Endothelial cell of umbilical vein (primary cell): ENCODE measurements around the gene C22orf23. TPM values are rescaled to one million over a fixed set of nuclear protein-coding genes. Genes with fewer than 3 reads are reported as not detected.

Experiments used
- BruUV-seq: library from RNA; stranded (reverse); fragments of 400-500 nt; replicated peaks from 2 replicates; lab custom pipeline; 2021; lab: Mats Ljungman, UMichigan
- CTCF ChIA-PET: fragments of 300-600, 350-600 bp; sonication (Branson Sonifier 250); formaldehyde crosslinking; loops from one replicate; lab custom pipeline; 2021; ENCODE audit warnings: antibody characterized with exemption, inconsistent platforms; lab: Charles Lee
- POLR2A ChIA-PET: fragments of 300-600, 350-600 bp; sonication (Branson Sonifier 250); formaldehyde crosslinking; loops from one replicate; lab custom pipeline; 2021; ENCODE audit warnings: antibody characterized with exemption, inconsistent platforms; lab: Charles Lee
- DNase-seq: peaks from one replicate; pipeline ENCODE4 v3.0.0-alpha.2; 2011; ENCODE audit warnings: low read depth, low spot score
- FAIRE-seq: peaks from 2 replicates; lab custom pipeline; 2011; peaks lifted over from hg19 to GRCh38; lab: Jason Lieb, UNC
- H2AFZ ChIP-seq: 2 replicates; pipeline ENCODE4 v1.6.0; 2012; ENCODE audit warnings: low read depth, low read length, control low read depth, inconsistent platforms
- H3K27ac ChIP-seq: 2 replicates; pipeline ENCODE4 v1.5.1; 2011; ENCODE audit warnings: low read depth, mild to moderate bottlenecking, control low read depth, low read length, moderate library complexity; ENCODE audit not compliant: insufficient read depth
- H3K27me3 ChIP-seq, 2 experiments: 2 replicates each; pipeline versions ENCODE4 v1.6.0 to v1.6.1; 2011; ENCODE audit warnings: low read length in 2 of 2, mixed read lengths in 1 of 2; ENCODE audit not compliant: control insufficient read depth in 2 of 2, insufficient read depth in 2 of 2
- H3K36me3 ChIP-seq, 2 experiments: 2 replicates in 1 of 2; 3 replicates in 1 of 2; pipeline ENCODE4 v1.5.1; 2011; ENCODE audit warnings: low read length in 2 of 2, mild to moderate bottlenecking in 1 of 2, moderate library complexity in 1 of 2; ENCODE audit not compliant: control insufficient read depth in 2 of 2, insufficient read depth in 2 of 2; ENCODE audit errors: extremely low read depth in 1 of 2
- H3K4me1 ChIP-seq: 3 replicates; pipeline ENCODE4 v1.5.1; 2011; ENCODE audit warnings: mild to moderate bottlenecking, low read length; ENCODE audit not compliant: control insufficient read depth, insufficient read depth; ENCODE audit errors: extremely low read depth
- H3K4me2 ChIP-seq: 2 replicates; pipeline ENCODE4 v1.6.1; 2011; ENCODE audit warnings: low read length, control low read depth, mixed read lengths; ENCODE audit not compliant: insufficient read depth
- H3K4me3 ChIP-seq, 3 experiments: fragments of 200-600 bp in 1 of 3; sonication (generic), shearing (Covaris generic) in 1 of 3; replicated peaks in 1 of 3; 2 replicates each; pipeline ENCODE4 v1.5.1; 2011 to 2016; ENCODE audit warnings: control low read depth in 3 of 3, low read length in 3 of 3, mild to moderate bottlenecking in 2 of 3, inconsistent platforms in 1 of 3, low read depth in 1 of 3, moderate library complexity in 1 of 3; ENCODE audit not compliant: insufficient read depth in 1 of 3
- H3K79me2 ChIP-seq: 2 replicates; pipeline ENCODE4 v1.6.0; 2012; ENCODE audit warnings: low read length, inconsistent platforms; ENCODE audit not compliant: control insufficient read depth, insufficient read depth
- H3K9ac ChIP-seq: replicated peaks from 2 replicates; pipeline ENCODE3; 2011; ENCODE audit warnings: low read length, control low read depth; ENCODE audit not compliant: insufficient read depth; ENCODE audit errors: extremely low read depth
- H3K9me1 ChIP-seq: replicated peaks from 3 replicates; pipeline ENCODE4 v1.6.0; 2011; ENCODE audit warnings: mild to moderate bottlenecking, low read length; ENCODE audit not compliant: control insufficient read depth, insufficient read depth; ENCODE audit errors: extremely low read depth
- H3K9me3 ChIP-seq: replicated peaks from 2 replicates; pipeline ENCODE4 v1.5.1; 2012; ENCODE audit warnings: low read length, inconsistent platforms; ENCODE audit not compliant: control insufficient read depth, insufficient read depth
- H4K20me1 ChIP-seq: replicated peaks from 2 replicates; pipeline ENCODE3; 2011; ENCODE audit warnings: mild to moderate bottlenecking, low read length; ENCODE audit not compliant: control insufficient read depth, insufficient read depth; ENCODE audit errors: extremely low read depth
- CTCF ChIP-seq, 2 donors: IDR thresholded peaks; 1 replicate in 1 of 2; 2 replicates in 1 of 2; pipeline ENCODE4 v1.5.1; 2011; ENCODE audit warnings: low read length in 2 of 2, mild to moderate bottlenecking in 2 of 2, moderate library complexity in 2 of 2, control low read depth in 1 of 2, inconsistent platforms in 1 of 2, low read depth in 1 of 2; ENCODE audit not compliant: insufficient read depth in 1 of 2; ENCODE audit errors: extremely low read depth in 1 of 2
- EZH2 ChIP-seq: IDR thresholded peaks from 2 replicates; pipeline ENCODE4 v1.6.1; 2012; ENCODE audit warnings: borderline replicate concordance, low read depth, mild to moderate bottlenecking, moderate library complexity, low read length, inconsistent platforms; ENCODE audit not compliant: severe bottlenecking
- FOS ChIP-seq: IDR thresholded peaks from 2 replicates; pipeline ENCODE4 v1.6.1; 2011; ENCODE audit warnings: mild to moderate bottlenecking, low read length, moderate library complexity, borderline replicate concordance; ENCODE audit not compliant: insufficient read depth
- GATA2 ChIP-seq: IDR thresholded peaks from 2 replicates; pipeline ENCODE4 v1.7.0; 2011; ENCODE audit warnings: low read depth, mild to moderate bottlenecking, moderate library complexity, mixed read lengths, low read length; ENCODE audit not compliant: insufficient read length, insufficient read depth
- JUN ChIP-seq: IDR thresholded peaks from 2 replicates; pipeline ENCODE4 v1.6.1; 2011; ENCODE audit warnings: borderline replicate concordance, low read depth; ENCODE audit not compliant: insufficient read length, insufficient read depth
- MAX ChIP-seq: IDR thresholded peaks from 2 replicates; pipeline ENCODE4 v1.6.1; 2011; ENCODE audit not compliant: insufficient read depth, insufficient read length
- MYC ChIP-seq: IDR thresholded peaks from one replicate; pipeline ENCODE4 v1.6.1; 2011; ENCODE audit warnings: mild to moderate bottlenecking, low read depth, low read length
- POLR2A ChIP-seq: IDR thresholded peaks from 2 replicates; pipeline ENCODE4 v1.6.1; 2012; ENCODE audit warnings: low read depth, mild to moderate bottlenecking, control low read depth, low read length
- POLR2AphosphoS5 ChIP-seq: IDR thresholded peaks from 2 replicates; pipeline ENCODE4 v1.6.1; 2012; ENCODE audit warnings: low read depth, mild to moderate bottlenecking, control low read depth, low read length, moderate library complexity; ENCODE audit not compliant: insufficient read depth
- dilution Hi-C: fragments of 300-500 bp; cut with MboI; formaldehyde crosslinking; loops from one replicate; pipeline ENCODE4 v1.15.0; 2019; ENCODE audit warnings: low sequenced_read_pairs; ENCODE audit not compliant: extremely low pct_ligation_motif_present
- intact Hi-C: fragments of 100-400 bp; cut with micrococcal nuclease; formaldehyde crosslinking; loops from one replicate; pipeline ENCODE4 v1.10.0; 2022
- polyA plus RNA-seq, 4 experiments: library from polyadenylated mRNA; depleted of rRNA in 3 of 4; stranded (reverse) in 3 of 4; unstranded in 1 of 4; fragments of >200 nt; gene quantifications; 2 replicates each; pipeline versions ENCODE4 v1.2.1 to v1.2.3, GENCODE V29; 2011 to 2012; ENCODE audit warnings: missing spikeins in 1 of 4
- total RNA-seq: library from RNA; stranded (reverse); gene quantifications from 2 replicates; pipeline ENCODE4 v1.2.3, GENCODE V29; 2021

Gene C22orf23
- total and polyA plus RNA-seq, 2 donors (not counting 3 experiments of a cell fraction or from before 2014, with no cell fraction given): 0.23 to 0.44 TPM

- H3K27me3 ChIP-seq: no peaks in the 10 kb centered on the region
- H3K9me1 ChIP-seq: no peaks in the 10 kb centered on the region
- H3K27ac ChIP-seq: no peak overlapping the region
- ChIA-PET CTCF (interaction anchor here (0.5 to 1.3 kb wide), 3 partner anchors 17 to 55 kb away, joined by 3 to 4 read pairs (median 3); no protein-coding TSS in a partner anchor), POLR2A (no interaction called here)
- no peaks in the 10 kb centered on the region for H3K9me3 ChIP-seq
- intact Hi-C loops: no loop called here
- DNase-seq (no peak), FAIRE-seq (no peak)
- no peak overlapping the region for H2AFZ ChIP-seq
- no peak overlapping the region for H3K9ac ChIP-seq
- no peak for TF ChIP-seq EZH2
- TF ChIP-seq FOS: no peak
- no peak for TF ChIP-seq CTCF (IDR thresholded peaks at IDR 0.05; ENCODE audit: extremely low read depth in 1 of 2, insufficient read depth in 1 of 2, low read depth in 1 of 2, low read length in 2 of 2)
- TF ChIP-seq POLR2A: no peak
- TF ChIP-seq JUN: no peak
- no peak for TF ChIP-seq GATA2
- no peak for TF ChIP-seq MAX
- TF ChIP-seq MYC: no peak
- no peak for TF ChIP-seq POLR2AphosphoS5
- no peaks in the 10 kb centered on the region for H3K36me3 ChIP-seq
- H3K4me3 ChIP-seq: no peak overlapping the region
- H3K4me1 ChIP-seq: no peaks in the 10 kb centered on the region
- BruUV-seq: no TSS peak
- no peak overlapping the region for H3K4me2 ChIP-seq
- H3K79me2 ChIP-seq: no peaks in the 10 kb centered on the region
- no peaks in the 10 kb centered on the region for H4K20me1 ChIP-seq
- dilution Hi-C loops: no loop called here
Observed at GRCh38 chr22:37982151-37982785, 28.9 kb upstream of the C22orf23 start.
